ENCODE results near the gene PP2D1. TPM values are rescaled to one million over a fixed set of nuclear protein-coding genes. Genes with fewer than 3 reads are reported as not detected.

PP2D1 gene
- total RNA-seq, 2 experiments from 2014 or later, result not detected

DNA sequence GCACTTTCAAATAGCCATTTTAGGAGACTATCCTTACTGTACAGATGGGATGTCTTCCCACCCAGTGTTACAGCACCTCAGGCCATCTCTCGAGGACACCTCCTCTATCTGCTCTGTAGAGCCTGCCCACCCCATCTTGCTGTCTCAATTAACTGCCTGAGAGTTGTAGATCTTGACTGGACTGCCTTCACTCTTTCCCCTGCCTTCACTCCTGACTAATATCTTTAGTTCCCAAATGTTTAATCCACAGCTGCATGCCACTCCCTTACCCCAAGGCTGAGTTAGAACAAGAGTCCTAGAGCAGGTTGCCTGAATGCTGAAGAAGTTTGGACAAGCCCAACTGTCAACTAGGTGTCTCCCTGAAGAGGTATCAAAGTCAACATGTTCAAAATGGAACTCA, 1.3 kb upstream of the PP2D1 start:
- H3K4me3 ChIP-seq (ENCODE audit: low read depth, low read length, poor library complexity, severe bottlenecking), result no peak overlapping the region
- H4K20me1 ChIP-seq (ENCODE audit: insufficient read depth, low read length), result no peaks in the 10 kb centered on the region
- TF ChIP-seq, protein P1, sequence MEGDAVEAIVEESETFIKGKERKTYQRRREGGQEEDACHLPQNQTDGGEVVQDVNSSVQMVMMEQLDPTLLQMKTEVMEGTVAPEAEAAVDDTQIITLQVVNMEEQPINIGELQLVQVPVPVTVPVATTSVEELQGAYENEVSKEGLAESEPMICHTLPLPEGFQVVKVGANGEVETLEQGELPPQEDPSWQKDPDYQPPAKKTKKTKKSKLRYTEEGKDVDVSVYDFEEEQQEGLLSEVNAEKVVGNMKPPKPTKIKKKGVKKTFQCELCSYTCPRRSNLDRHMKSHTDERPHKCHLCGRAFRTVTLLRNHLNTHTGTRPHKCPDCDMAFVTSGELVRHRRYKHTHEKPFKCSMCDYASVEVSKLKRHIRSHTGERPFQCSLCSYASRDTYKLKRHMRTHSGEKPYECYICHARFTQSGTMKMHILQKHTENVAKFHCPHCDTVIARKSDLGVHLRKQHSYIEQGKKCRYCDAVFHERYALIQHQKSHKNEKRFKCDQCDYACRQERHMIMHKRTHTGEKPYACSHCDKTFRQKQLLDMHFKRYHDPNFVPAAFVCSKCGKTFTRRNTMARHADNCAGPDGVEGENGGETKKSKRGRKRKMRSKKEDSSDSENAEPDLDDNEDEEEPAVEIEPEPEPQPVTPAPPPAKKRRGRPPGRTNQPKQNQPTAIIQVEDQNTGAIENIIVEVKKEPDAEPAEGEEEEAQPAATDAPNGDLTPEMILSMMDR (conservative IDR thresholded peaks at IDR 0.05; ENCODE audit: low read length), result no peak
- no peak for TF ChIP-seq EZH2phosphoT487 (IDR thresholded peaks at IDR 0.05; ENCODE audit: borderline replicate concordance, low read depth, low read length)
- intact Hi-C loops (cut with micrococcal nuclease; ENCODE audit: unreplicated experiment), result no loop called here
- no peaks in the 10 kb centered on the region for H3K4me1 ChIP-seq (ENCODE audit: insufficient read depth, low read length, poor library complexity, severe bottlenecking)
- no peak for DNase-seq (ENCODE audit: low spot score)
- H2AFZ ChIP-seq (ENCODE audit: low read length), result no peak overlapping the region
- no peaks in the 10 kb centered on the region for H3K79me2 ChIP-seq (ENCODE audit: insufficient read depth, low read depth, low read length)
- H3K4me2 ChIP-seq (ENCODE audit: low read length), result no peak overlapping the region
- no peaks in the 10 kb centered on the region for H3K9me2 ChIP-seq (ENCODE audit: insufficient read depth, low read length)
- CTCF ChIA-PET (ENCODE audit: unreplicated experiment), result no interaction called here
- POLR2A ChIA-PET, result interaction anchor here (0.6 to 1.0 kb wide), 2 partner anchors 12 to 217 kb away, joined by 3 read pairs; no protein-coding TSS in a partner anchor
- no peak overlapping the region for H3K27ac ChIP-seq (ENCODE audit: low read depth, low read length, poor library complexity, severe bottlenecking)
- no peaks in the 10 kb centered on the region for H3K36me3 ChIP-seq (ENCODE audit: insufficient read depth, low read length)
- no TSS peak for BruUV-seq (replicated peaks)
- H3K9me3 ChIP-seq (ENCODE audit: low read length), result no peaks in the 10 kb centered on the region

DNA sequence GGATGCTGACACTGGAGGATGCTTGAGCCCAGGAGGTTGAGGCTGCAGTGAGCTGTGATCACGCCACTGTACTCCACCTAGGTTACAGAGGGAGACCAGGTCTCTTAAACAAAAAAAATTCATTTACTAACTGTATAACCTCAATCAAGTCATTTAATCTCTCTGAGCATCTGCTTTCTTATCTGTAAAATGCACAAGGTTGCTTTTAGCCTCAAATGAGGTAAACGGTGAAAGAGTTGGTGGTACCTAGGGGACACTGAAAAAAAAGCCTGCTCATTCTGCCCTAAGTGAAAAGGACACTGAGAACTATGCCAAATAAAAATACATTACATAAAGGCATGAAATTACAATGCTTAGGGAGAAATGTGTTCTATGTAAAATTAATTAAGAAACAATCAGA, 3.4 kb downstream of the PP2D1 start:
- no peaks in the 10 kb centered on the region for H3K4me1 ChIP-seq (ENCODE audit: insufficient read depth, low read length, poor library complexity, severe bottlenecking)
- no TSS peak for BruUV-seq (replicated peaks)
- no peaks in the 10 kb centered on the region for H3K79me2 ChIP-seq (ENCODE audit: insufficient read depth, low read depth, low read length)
- DNase-seq (ENCODE audit: low spot score), result no peak
- H3K4me2 ChIP-seq (ENCODE audit: low read length), result no peak overlapping the region
- no peaks in the 10 kb centered on the region for H4K20me1 ChIP-seq (ENCODE audit: insufficient read depth, low read length)
- CTCF ChIA-PET (ENCODE audit: unreplicated experiment), result no interaction called here
- TF ChIP-seq, protein P1 (conservative IDR thresholded peaks at IDR 0.05; ENCODE audit: low read length), result no peak
- no peak for TF ChIP-seq EZH2phosphoT487 (IDR thresholded peaks at IDR 0.05; ENCODE audit: borderline replicate concordance, low read depth, low read length)
- no peaks in the 10 kb centered on the region for H3K9me2 ChIP-seq (ENCODE audit: insufficient read depth, low read length)
- intact Hi-C loops (cut with micrococcal nuclease; ENCODE audit: unreplicated experiment), result no loop called here
- no peak overlapping the region for H3K4me3 ChIP-seq (ENCODE audit: low read depth, low read length, poor library complexity, severe bottlenecking)
- no peak overlapping the region for H2AFZ ChIP-seq (ENCODE audit: low read length)
- POLR2A ChIA-PET, result no interaction called here
- H3K36me3 ChIP-seq (ENCODE audit: insufficient read depth, low read length), result no peaks in the 10 kb centered on the region
- no peak overlapping the region for H3K27ac ChIP-seq (ENCODE audit: low read depth, low read length, poor library complexity, severe bottlenecking)
- H3K9me3 ChIP-seq (ENCODE audit: low read length), result no peaks in the 10 kb centered on the region

DNA sequence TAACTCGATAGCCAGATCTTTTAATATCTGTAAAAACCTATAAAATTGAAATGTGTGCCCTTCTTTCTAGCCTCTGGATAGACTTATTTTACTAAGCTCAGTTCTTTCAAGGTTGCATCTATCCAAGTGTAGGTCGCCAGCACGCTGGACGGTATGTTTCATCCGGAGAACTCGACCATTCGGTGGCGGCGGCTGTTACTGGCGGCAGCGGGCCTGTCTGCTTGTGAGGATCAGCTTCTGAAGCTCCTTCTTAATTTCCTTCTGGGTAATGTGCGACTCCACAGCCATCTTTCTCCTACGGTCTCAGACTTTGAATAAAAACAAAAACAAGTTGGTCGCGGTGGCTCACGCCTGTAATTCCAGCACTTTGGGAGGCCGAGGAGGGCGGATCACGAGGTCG, 4.1 kb downstream of the PP2D1 start:
- Histone ChIP-seq H4K20me1 (ENCODE audit: insufficient read depth, low read length) (no peaks in the 10 kb centered on the region), H3K4me2 (ENCODE audit: low read length) (no peak overlapping the region), H3K36me3 (ENCODE audit: insufficient read depth, low read length) (no peaks in the 10 kb centered on the region), H3K9me3 (ENCODE audit: low read length) (no peaks in the 10 kb centered on the region), H2AFZ (ENCODE audit: low read length) (no peak overlapping the region), H3K9me2 (ENCODE audit: insufficient read depth, low read length) (no peaks in the 10 kb centered on the region), H3K79me2 (ENCODE audit: insufficient read depth, low read depth, low read length) (no peaks in the 10 kb centered on the region), H3K4me3 (ENCODE audit: low read depth, low read length, poor library complexity, severe bottlenecking) (no peak overlapping the region), H3K27ac (ENCODE audit: low read depth, low read length, poor library complexity, severe bottlenecking) (no peak overlapping the region), H3K4me1 (ENCODE audit: insufficient read depth, low read length, poor library complexity, severe bottlenecking) (no peaks in the 10 kb centered on the region)
- BruUV-seq (replicated peaks), result no TSS peak
- no peak for DNase-seq (ENCODE audit: low spot score)
- POLR2A ChIA-PET, result interaction anchor here (0.6 to 1.5 kb wide), 2 partner anchors 13 to 16 kb away, joined by 3 read pairs; no protein-coding TSS in a partner anchor
- CTCF ChIA-PET (ENCODE audit: unreplicated experiment), result no interaction called here
- intact Hi-C loops (cut with micrococcal nuclease; ENCODE audit: unreplicated experiment), result no loop called here
- TF ChIP-seq, protein P1 (conservative IDR thresholded peaks at IDR 0.05; ENCODE audit: low read length), result no peak
- TF ChIP-seq EZH2phosphoT487 (IDR thresholded peaks at IDR 0.05; ENCODE audit: borderline replicate concordance, low read depth, low read length), result no peak

Measured in OCI-LY7 (cell line).